Tibial nerve (tissue), 3 donors: ENCODE results near the gene INPP4A.

Source experiments
- CTCF ChIP-seq, 5 experiments: fragments of 200-600 bp in 3 of 5; fragments of 450-650 bp in 2 of 5; sonication (generic) in 3 of 5; IDR thresholded peaks; one replicate each; pipeline ENCODE4 v1.5.1; 2016 to 2019; ENCODE audit warnings: antibody characterized with exemption in 5 of 5, mild to moderate bottlenecking in 3 of 5, moderate library complexity in 2 of 5
- POLR2A ChIP-seq, 2 donors: fragments of 450-650 bp; IDR thresholded peaks; one replicate each; pipeline ENCODE4 v1.6.1; 2017; ENCODE audit warnings: antibody characterized with exemption in 2 of 2, mild to moderate bottlenecking in 2 of 2, moderate library complexity in 2 of 2

- TF ChIP-seq CTCF (IDR thresholded peaks at IDR 0.05) (no peak), POLR2A (IDR thresholded peaks at IDR 0.05) (no peak)
These were observed 58.1 kb downstream of the INPP4A start for GRCh38 chr2:98502556-98503335.
